K562 (cell line): Measurements from ENCODE around the gene ATP5F1D. TPM values are rescaled to one million over a fixed set of nuclear protein-coding genes. Genes with fewer than 3 reads are reported as not detected.
A peak's percentile ranks its signal among the peaks of the same experiment; 100 is the strongest.

Source experiments
- ARHGAP35 ChIP-seq: fragments of 450-650 bp; IDR thresholded peaks from 2 replicates; pipeline ENCODE4 v1.6.1; 2018; ENCODE audit not compliant: partially characterized antibody
- BMI1 ChIP-seq: fragments of 150-350 bp; IDR thresholded peaks from 2 replicates; pipeline ENCODE4 v1.6.1; 2014; ENCODE audit warnings: low read length
- CHD2 ChIP-seq: IDR thresholded peaks from 2 replicates; pipeline ENCODE4 v1.6.1; 2011; ENCODE audit warnings: low read depth, low read length
- LCOR ChIP-seq: sonication (generic); formaldehyde crosslinking; IDR thresholded peaks from 2 replicates; pipeline ENCODE4 v1.8.0; 2022; ENCODE audit warnings: mild to moderate bottlenecking, missing genetic modification reagents
- MBD2 ChIP-seq: sonication (generic); IDR thresholded peaks from 2 replicates; pipeline ENCODE4 v1.6.1; 2016; ENCODE audit warnings: low read depth, borderline replicate concordance
- MEF2A ChIP-seq: IDR thresholded peaks from 2 replicates; pipeline ENCODE4 v1.6.1; 2011; ENCODE audit warnings: low read depth, mild to moderate bottlenecking, low read length, moderate library complexity; ENCODE audit not compliant: control insufficient read depth
- MIER1 ChIP-seq: fragments of 450-650 bp; IDR thresholded peaks from 2 replicates; pipeline ENCODE4 v1.6.1; 2016; ENCODE audit warnings: antibody characterized with exemption, mild to moderate bottlenecking, low read depth
- RBM22 ChIP-seq: fragments of 200-400 bp; formaldehyde crosslinking; IDR thresholded peaks from 2 replicates; pipeline ENCODE4 v1.6.1; 2018; ENCODE audit warnings: low read length, low read depth; ENCODE audit not compliant: poor library complexity, severe bottlenecking
- REST ChIP-seq, 2 experiments: fragments of 450-650 bp; formaldehyde crosslinking in 1 of 2; IDR thresholded peaks; 2 replicates each; pipeline versions ENCODE4 v1.4.0 to v1.6.1; 2014 to 2020; ENCODE audit warnings: mild to moderate bottlenecking in 2 of 2, borderline replicate concordance in 1 of 2, low read depth in 1 of 2
- SP1 ChIP-seq: sonication (generic); formaldehyde crosslinking; IDR thresholded peaks from 2 replicates; pipeline ENCODE4 v1.8.1; 2022; ENCODE audit warnings: mild to moderate bottlenecking, missing genetic modification reagents
- SP2 ChIP-seq: IDR thresholded peaks from 2 replicates; pipeline ENCODE4 v1.6.1; 2011; ENCODE audit warnings: mild to moderate bottlenecking, low read depth, low read length, moderate library complexity; ENCODE audit not compliant: poor library complexity, severe bottlenecking; ENCODE audit errors: extremely low read depth
- ZC3H4 ChIP-seq: sonication (generic); formaldehyde crosslinking; IDR thresholded peaks from 2 replicates; pipeline ENCODE4 v1.9.0; 2021; ENCODE audit warnings: missing genetic modification reagents, borderline replicate concordance
- polyA plus RNA-seq, 8 experiments: library from polyadenylated mRNA; depleted of rRNA in 4 of 8; stranded (reverse) in 5 of 8; unstranded in 3 of 8; fragments of >200 nt; fragmentation: Nextera tagmentation in 2 of 8; fragmentation: Illumina TruSeq in 1 of 8; extraction: Ambion mirVana in 2 of 8; extraction: Trizol in 1 of 8; gene quantifications; 2 replicates each; pipeline versions ENCODE4 v1.2.1 to v1.2.3, GENCODE V29; 2011 to 2014; ENCODE audit warnings: inconsistent platforms in 1 of 8, missing spikeins in 1 of 8
- total RNA-seq, 7 experiments: library from RNA; depleted of rRNA in 6 of 7; stranded (reverse); fragments of >200 nt in 6 of 7; fragmentation: Illumina TruSeq in 2 of 7; extraction: Trizol in 2 of 7; gene quantifications; 2 replicates each; pipeline versions ENCODE4 v1.2.1 to v1.2.3, GENCODE V29; 2011 to 2021; ENCODE audit warnings: low replicate concordance in 1 of 7
- TF ChIP-seq, protein P1 (sequence below): fragments of 200-800 bp; sonication (Bioruptor generic); IDR thresholded peaks from 2 replicates; pipeline ENCODE4 v1.6.1; 2017; ENCODE audit warnings: missing genetic modification characterization, missing compliant biosample characterization
- TF ChIP-seq, protein P2 (sequence below): sonication (generic); formaldehyde crosslinking; IDR thresholded peaks from 2 replicates; pipeline ENCODE4 v1.8.0; 2022; ENCODE audit warnings: mild to moderate bottlenecking, missing genetic modification reagents
- TF ChIP-seq, protein P3 (sequence below): fragments of 450-650 bp; IDR thresholded peaks from 2 replicates; pipeline ENCODE4 v1.6.1; 2016

The ATP5F1D gene
- total and polyA plus RNA-seq, 9 of the 15 experiments (the other 6 are each of a cell fraction or from before 2014, with no cell fraction given), result 3.9 to 409 (median 36.8) TPM

- TF ChIP-seq, protein P1, sequence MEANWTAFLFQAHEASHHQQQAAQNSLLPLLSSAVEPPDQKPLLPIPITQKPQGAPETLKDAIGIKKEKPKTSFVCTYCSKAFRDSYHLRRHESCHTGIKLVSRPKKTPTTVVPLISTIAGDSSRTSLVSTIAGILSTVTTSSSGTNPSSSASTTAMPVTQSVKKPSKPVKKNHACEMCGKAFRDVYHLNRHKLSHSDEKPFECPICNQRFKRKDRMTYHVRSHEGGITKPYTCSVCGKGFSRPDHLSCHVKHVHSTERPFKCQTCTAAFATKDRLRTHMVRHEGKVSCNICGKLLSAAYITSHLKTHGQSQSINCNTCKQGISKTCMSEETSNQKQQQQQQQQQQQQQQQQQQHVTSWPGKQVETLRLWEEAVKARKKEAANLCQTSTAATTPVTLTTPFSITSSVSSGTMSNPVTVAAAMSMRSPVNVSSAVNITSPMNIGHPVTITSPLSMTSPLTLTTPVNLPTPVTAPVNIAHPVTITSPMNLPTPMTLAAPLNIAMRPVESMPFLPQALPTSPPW (CRISPR knock-in tag), result peak; percentile 95
- peak; percentile 91 for TF ChIP-seq MBD2
- peak; percentile 9 for TF ChIP-seq ARHGAP35
- peak; percentile 80 for TF ChIP-seq CHD2
- TF ChIP-seq ZC3H4, result peak; percentile 83; the same call in 1 of the 2 replicates
- no peak for TF ChIP-seq REST (IDR thresholded peaks at IDR 0.05; ENCODE audit: borderline replicate concordance)
- TF ChIP-seq REST (CRISPR knock-in tag; IDR thresholded peaks at IDR 0.05; ENCODE audit: low read depth), result 0 out of 2 replicates have a peak, but pooled peaks have one; percentile 18
- TF ChIP-seq LCOR (CRISPR knock-in tag), result 0 out of 2 replicates have a peak, but pooled peaks have one; percentile 22
- TF ChIP-seq BMI1, result peak; percentile 53; the same call in 1 of the 2 replicates
- TF ChIP-seq, protein P2, sequence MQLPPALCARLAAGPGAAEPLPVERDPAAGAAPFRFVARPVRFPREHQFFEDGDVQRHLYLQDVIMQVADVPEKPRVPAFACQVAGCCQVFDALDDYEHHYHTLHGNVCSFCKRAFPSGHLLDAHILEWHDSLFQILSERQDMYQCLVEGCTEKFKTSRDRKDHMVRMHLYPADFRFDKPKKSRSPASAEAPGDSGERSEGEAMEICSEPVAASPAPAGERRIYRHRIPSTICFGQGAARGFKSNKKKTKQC, result 0 out of 2 replicates have a peak, but pooled peaks have one; percentile 44
- peak; percentile 88 for TF ChIP-seq SP2
- TF ChIP-seq MEF2A, result peak; percentile 72
- TF ChIP-seq, protein P3, sequence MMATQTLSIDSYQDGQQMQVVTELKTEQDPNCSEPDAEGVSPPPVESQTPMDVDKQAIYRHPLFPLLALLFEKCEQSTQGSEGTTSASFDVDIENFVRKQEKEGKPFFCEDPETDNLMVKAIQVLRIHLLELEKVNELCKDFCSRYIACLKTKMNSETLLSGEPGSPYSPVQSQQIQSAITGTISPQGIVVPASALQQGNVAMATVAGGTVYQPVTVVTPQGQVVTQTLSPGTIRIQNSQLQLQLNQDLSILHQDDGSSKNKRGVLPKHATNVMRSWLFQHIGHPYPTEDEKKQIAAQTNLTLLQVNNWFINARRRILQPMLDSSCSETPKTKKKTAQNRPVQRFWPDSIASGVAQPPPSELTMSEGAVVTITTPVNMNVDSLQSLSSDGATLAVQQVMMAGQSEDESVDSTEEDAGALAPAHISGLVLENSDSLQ, result peak; percentile 99
- no peak for TF ChIP-seq RBM22
- no peak for TF ChIP-seq MIER1
- TF ChIP-seq SP1 (CRISPR knock-in tag), result peak; percentile 85
Measured at GRCh38 chr19:1260749-1261537, 19.4 kb downstream of the ATP5F1D start (continued).
